CD14-positive monocyte (primary cell): ENCODE data around the gene RANBP17. TPM values are rescaled to one million over a fixed set of nuclear protein-coding genes. Genes with fewer than 3 reads are reported as not detected.

ENCODE experiments used
- DNase-seq, 3 donors: peaks; one replicate each; pipeline ENCODE4 v3.0.0-alpha.2; 2011 to 2022
- H2AFZ ChIP-seq: 2 replicates; pipeline ENCODE4 v1.6.0; 2012; ENCODE audit warnings: mild to moderate bottlenecking, low read depth, low read length, inconsistent platforms; ENCODE audit not compliant: insufficient read depth, poor library complexity, severe bottlenecking
- H3K27ac ChIP-seq, 2 donors: 1 replicate in 1 of 2; 2 replicates in 1 of 2; pipeline ENCODE4 v1.5.1; 2012 to 2013; ENCODE audit warnings: low read length in 2 of 2, control low read depth in 1 of 2, inconsistent platforms in 1 of 2, low read depth in 1 of 2, mild to moderate bottlenecking in 1 of 2
- H3K27me3 ChIP-seq, 2 donors: one replicate each; pipeline versions ENCODE4 v1.6.0 to v1.6.1; 2011 to 2013; ENCODE audit warnings: low read length in 2 of 2; ENCODE audit not compliant: control insufficient read depth in 2 of 2, insufficient read depth in 2 of 2
- H3K36me3 ChIP-seq, 2 donors: replicated peaks in 1 of 2; 1 replicate in 1 of 2; 2 replicates in 1 of 2; pipeline versions ENCODE4 v1.5.1 to v1.6.1; 2012 to 2013; ENCODE audit warnings: low read length in 2 of 2, control low read depth in 1 of 2, inconsistent platforms in 1 of 2, mild to moderate bottlenecking in 1 of 2; ENCODE audit not compliant: insufficient read depth in 2 of 2, control insufficient read depth in 1 of 2
- H3K4me1 ChIP-seq, 2 donors: 1 replicate in 1 of 2; 2 replicates in 1 of 2; pipeline versions ENCODE4 v1.5.1 to v1.6.1; 2012 to 2013; ENCODE audit warnings: low read length in 2 of 2, control low read depth in 1 of 2, inconsistent platforms in 1 of 2, mild to moderate bottlenecking in 1 of 2, moderate library complexity in 1 of 2; ENCODE audit not compliant: insufficient read depth in 2 of 2, control insufficient read depth in 1 of 2
- H3K4me2 ChIP-seq: replicated peaks from 2 replicates; pipeline ENCODE3; 2012; ENCODE audit warnings: low read length, moderate library complexity, mild to moderate bottlenecking; ENCODE audit not compliant: poor library complexity, severe bottlenecking; ENCODE audit errors: extremely low read depth
- H3K4me3 ChIP-seq, 3 experiments: fragments of 200-600 bp in 1 of 3; sonication (generic) in 1 of 3; replicated peaks in 1 of 3; 1 replicate in 2 of 3; 2 replicates in 1 of 3; pipeline ENCODE4 v1.5.1; 2011 to 2013; ENCODE audit warnings: low read length in 3 of 3, mild to moderate bottlenecking in 3 of 3, control low read depth in 2 of 3, low read depth in 2 of 3, inconsistent platforms in 1 of 3, moderate library complexity in 1 of 3
- H3K79me2 ChIP-seq: 2 replicates; pipeline ENCODE4 v1.6.0; 2012; ENCODE audit warnings: mild to moderate bottlenecking, control low read depth, inconsistent platforms, low read length, moderate library complexity; ENCODE audit not compliant: insufficient read depth
- H3K9ac ChIP-seq: 2 replicates; pipeline ENCODE4 v1.6.0; 2017; ENCODE audit warnings: low read length, mild to moderate bottlenecking; ENCODE audit not compliant: insufficient read depth, poor library complexity, severe bottlenecking
- H3K9me3 ChIP-seq, 2 donors: replicated peaks in 1 of 2; 1 replicate in 1 of 2; 2 replicates in 1 of 2; pipeline versions ENCODE4 v1.5.1 to v1.6.1; 2012 to 2013; ENCODE audit warnings: low read length in 2 of 2, control low read depth in 1 of 2; ENCODE audit not compliant: control insufficient read depth in 1 of 2, insufficient read depth in 1 of 2
- H4K20me1 ChIP-seq: 2 replicates; pipeline ENCODE4 v1.6.0; 2012; ENCODE audit warnings: mild to moderate bottlenecking, low read length, control low read depth, moderate library complexity; ENCODE audit not compliant: insufficient read depth
- H3K27ac Mint-ChIP-seq, 7 donors: one replicate each; pipeline ENCODE4 v1.8.0; 2020; ENCODE audit warnings: mild to moderate bottlenecking in 7 of 7, mixed read lengths in 7 of 7, moderate library complexity in 6 of 7, inconsistent platforms in 2 of 7
- H3K27me3 Mint-ChIP-seq, 3 donors: one replicate each; pipeline ENCODE4 v1.8.0; 2021 to 2022; ENCODE audit warnings: low read depth in 3 of 3, mild to moderate bottlenecking in 3 of 3, mixed read lengths in 3 of 3, moderate library complexity in 3 of 3, inconsistent platforms in 1 of 3
- H3K36me3 Mint-ChIP-seq, 2 donors: one replicate each; pipeline ENCODE4 v1.8.0; 2020; ENCODE audit warnings: mixed read lengths in 2 of 2, inconsistent platforms in 1 of 2, mild to moderate bottlenecking in 1 of 2
- H3K4me1 Mint-ChIP-seq: one replicate; pipeline ENCODE4 v1.8.0; 2020; ENCODE audit warnings: mild to moderate bottlenecking, mixed read lengths
- H3K4me3 Mint-ChIP-seq, 2 donors: one replicate each; pipeline ENCODE4 v1.8.0; 2020; ENCODE audit warnings: mild to moderate bottlenecking in 2 of 2, mixed read lengths in 2 of 2, moderate library complexity in 1 of 2
- H3K9me3 Mint-ChIP-seq, 7 donors: one replicate each; pipeline ENCODE4 v1.8.0; 2020 to 2022; ENCODE audit warnings: mixed read lengths in 7 of 7, mild to moderate bottlenecking in 6 of 7, moderate library complexity in 6 of 7, inconsistent platforms in 2 of 7
- WGBS: methylation state at CpG from one replicate; pipeline ENCODE4 v1.1.5; 2013; ENCODE audit warnings: missing lambda C conversion rate; ENCODE audit not compliant: insufficient coverage; 5-methylcytosine and 5-hydroxymethylcytosine counted together
- intact Hi-C, 2 donors: fragments of 100-400 bp; cut with micrococcal nuclease; formaldehyde crosslinking; loops; one replicate each; pipeline versions ENCODE4 v1.15.0 to v1.15.1; 2023
- polyA plus RNA-seq, 3 donors: library from polyadenylated mRNA; depleted of rRNA in 1 of 3; unstranded in 2 of 3; stranded (reverse) in 1 of 3; fragments of 300-500 nt in 2 of 3; fragments of >200 nt in 1 of 3; fragmentation: Illumina TruSeq in 2 of 3; gene quantifications; 1 replicate in 2 of 3; 2 replicates in 1 of 3; pipeline ENCODE4 v1.2.3, GENCODE V29; 2012 to 2021
- TF ChIP-seq, protein P1 (sequence below): fragments of 200-600 bp; IDR thresholded peaks from one replicate; pipeline ENCODE4 v1.8.0; 2022; ENCODE audit warnings: antibody characterized with exemption, mild to moderate bottlenecking

Gene RANBP17
- polyA plus RNA-seq, 3 donors, result 0.07 to 0.13 TPM; not detected in 1

GRCh38 chr5:171300358-171300757 lies 438.5 kb downstream of the RANBP17 start:
- no peaks in the 10 kb centered on the region for H3K9me3 ChIP-seq

DNA sequence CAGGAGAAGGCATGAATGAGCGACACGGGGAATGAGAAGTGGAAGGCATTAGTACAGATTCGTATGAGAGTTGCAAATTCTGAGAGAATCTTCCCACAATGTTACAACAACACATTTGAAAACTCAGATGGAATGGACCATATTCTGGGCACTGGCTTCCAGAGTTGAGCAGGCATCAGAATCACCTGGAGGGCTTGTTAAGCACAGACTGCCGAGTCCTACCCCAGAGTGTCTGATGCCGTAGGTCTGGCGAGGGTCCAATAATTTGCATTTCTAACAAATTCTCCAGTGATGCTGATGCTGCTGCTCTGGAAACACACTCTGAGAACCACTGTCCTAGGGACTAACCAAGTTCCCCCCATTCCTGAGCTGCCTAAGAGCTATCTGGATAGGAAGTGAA lies 444.3 kb downstream of the RANBP17 start:
- peaks cover 49 to 71% of the 10 kb centered on the region in 2 donors for H3K27me3 ChIP-seq
- 20% methylated on average over 1 of the region's 6 CpGs for WGBS
- peak overlapping the region in 1 of 2 donors; percentile 56 for H3K4me3 Mint-ChIP-seq

More at GRCh38 chr5:171300358-171300757, 438.5 kb downstream of the RANBP17 start:
- no peaks in the 10 kb centered on the region for H3K4me1 Mint-ChIP-seq
- 89% methylated on average over 6 of the region's 7 CpGs for WGBS
- Histone ChIP-seq H3K9ac (no peak overlapping the region), H3K4me1 (no peaks in the 10 kb centered on the region), H4K20me1 (no peaks in the 10 kb centered on the region), H3K36me3 (no peaks in the 10 kb centered on the region), H2AFZ (no peak overlapping the region), H3K27ac (no peak overlapping the region), H3K79me2 (no peaks in the 10 kb centered on the region), H3K4me2 (no peak overlapping the region), H3K4me3 (no peak overlapping the region), H3K27me3 (peaks cover 6 to 16% of the 10 kb centered on the region in 2 donors)
- H3K27me3 Mint-ChIP-seq, result peaks cover 15 to 29% (median 19%) of the 10 kb centered on the region in 3 donors
- TF ChIP-seq, protein P1, sequence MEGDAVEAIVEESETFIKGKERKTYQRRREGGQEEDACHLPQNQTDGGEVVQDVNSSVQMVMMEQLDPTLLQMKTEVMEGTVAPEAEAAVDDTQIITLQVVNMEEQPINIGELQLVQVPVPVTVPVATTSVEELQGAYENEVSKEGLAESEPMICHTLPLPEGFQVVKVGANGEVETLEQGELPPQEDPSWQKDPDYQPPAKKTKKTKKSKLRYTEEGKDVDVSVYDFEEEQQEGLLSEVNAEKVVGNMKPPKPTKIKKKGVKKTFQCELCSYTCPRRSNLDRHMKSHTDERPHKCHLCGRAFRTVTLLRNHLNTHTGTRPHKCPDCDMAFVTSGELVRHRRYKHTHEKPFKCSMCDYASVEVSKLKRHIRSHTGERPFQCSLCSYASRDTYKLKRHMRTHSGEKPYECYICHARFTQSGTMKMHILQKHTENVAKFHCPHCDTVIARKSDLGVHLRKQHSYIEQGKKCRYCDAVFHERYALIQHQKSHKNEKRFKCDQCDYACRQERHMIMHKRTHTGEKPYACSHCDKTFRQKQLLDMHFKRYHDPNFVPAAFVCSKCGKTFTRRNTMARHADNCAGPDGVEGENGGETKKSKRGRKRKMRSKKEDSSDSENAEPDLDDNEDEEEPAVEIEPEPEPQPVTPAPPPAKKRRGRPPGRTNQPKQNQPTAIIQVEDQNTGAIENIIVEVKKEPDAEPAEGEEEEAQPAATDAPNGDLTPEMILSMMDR, result no peak
- no peak for DNase-seq
- H3K4me3 Mint-ChIP-seq, result no peak overlapping the region
- no peaks in the 10 kb centered on the region for H3K36me3 Mint-ChIP-seq
- intact Hi-C loops, result no loop called here
- H3K9me3 Mint-ChIP-seq, result no peaks in the 10 kb centered on the region
- no peak overlapping the region for H3K27ac Mint-ChIP-seq

More for the DNA sequence above, 444.3 kb downstream of the RANBP17 start:
- no peak for DNase-seq
- Mint-ChIP-seq H3K4me1 (peaks cover 17% of the 10 kb centered on the region), H3K27me3 (peaks cover 70 to 85% (median 73%) of the 10 kb centered on the region in 3 donors), H3K27ac (no peak overlapping the region), H3K36me3 (peaks cover 0 to 3% of the 10 kb centered on the region in 2 donors), H3K9me3 (peaks cover 0 to 15% (median 5%) of the 10 kb centered on the region in 7 donors)
- no peak overlapping the region for H3K4me3 ChIP-seq
- no peaks in the 10 kb centered on the region for H3K36me3 ChIP-seq
- H3K79me2 ChIP-seq, result no peaks in the 10 kb centered on the region
- H3K4me2 ChIP-seq, result no peak overlapping the region
- H3K27ac ChIP-seq, result no peak overlapping the region
- no peak overlapping the region for H2AFZ ChIP-seq
- no peak overlapping the region for H3K9ac ChIP-seq
- H3K9me3 ChIP-seq, result peaks cover 0 to 23% of the 10 kb centered on the region in 2 donors
- intact Hi-C loops, result no loop called here
- H3K4me1 ChIP-seq, result peaks cover 13% of the 10 kb centered on the region in 2 donors
- no peaks in the 10 kb centered on the region for H4K20me1 ChIP-seq
- TF ChIP-seq, protein P1, result no peak
